ENCODE data around the gene NCAM2.

GRCh38 chr21:21530680-21531079 is 532.5 kb downstream of the NCAM2 start:
- no peak for TF ChIP-seq POLR2AphosphoS5 (IDR thresholded peaks at IDR 0.05; ENCODE audit: low read depth, low read length)
- no peak for TF ChIP-seq POLR2A (IDR thresholded peaks at IDR 0.05; ENCODE audit: low read depth, low read length)

All from GM12891 (cell line).